ENCODE results near the gene KIN.

- TF ChIP-seq CTCF (conservative IDR thresholded peaks at IDR 0.05) (no peak), ZFX (IDR thresholded peaks at IDR 0.05) (no peak)
Measured at GRCh38 chr10:7703140-7703539, 84.7 kb downstream of the KIN start, which contains the start of gene ITIH2.

Data from C4-2B (cell line).